OCI-LY7 (cell line): ENCODE data around the gene GRWD1.

ENCODE experiments used
- CTCF ChIP-seq: fragments of 200-600 bp; sonication (generic); conservative IDR thresholded peaks from 2 replicates; pipeline ENCODE4 v1.5.1; 2014; ENCODE audit warnings: mild to moderate bottlenecking, antibody characterized with exemption, low read length, moderate library complexity, mixed read lengths
- EZH2phosphoT487 ChIP-seq: fragments of 200-600 bp; sonication (generic); IDR thresholded peaks from 2 replicates; pipeline ENCODE4 v1.6.1; 2018; ENCODE audit warnings: low read depth, borderline replicate concordance, mild to moderate bottlenecking, mixed run types, antibody characterized with exemption, low read length, moderate library complexity, mixed read lengths

GRCh38 chr19:48436586-48436985 lies 9.2 kb upstream of the GRWD1 start:
- TF ChIP-seq CTCF = no peak
- no peak for TF ChIP-seq EZH2phosphoT487
